Stimulated activated CD4-positive, alpha-beta T cell treated with anti-CD3 and anti-CD28 coated beads, Interleukin-1b, Interleukin-23, amount 100 ng/mL, for 1 hour (primary cell): Measurements from ENCODE around the gene FAM83G.

Source experiments
- DNase-seq, 2 donors: peaks; one replicate each; pipeline ENCODE4 v3.0.0-alpha.2; 2020; ENCODE audit warnings: low read depth in 2 of 2

The FAM83G gene

GRCh38 chr17:18987862-18988545 lies 16.6 kb downstream of the FAM83G start:
- DNase-seq: no peak

- DNase-seq: no peak
Measured at GRCh38 chr17:18987230-18987610, 17.3 kb downstream of the FAM83G start.

GRCh38 chr17:18986541-18987229 lies 17.9 kb downstream of the FAM83G start:
- no peak for DNase-seq

DNA sequence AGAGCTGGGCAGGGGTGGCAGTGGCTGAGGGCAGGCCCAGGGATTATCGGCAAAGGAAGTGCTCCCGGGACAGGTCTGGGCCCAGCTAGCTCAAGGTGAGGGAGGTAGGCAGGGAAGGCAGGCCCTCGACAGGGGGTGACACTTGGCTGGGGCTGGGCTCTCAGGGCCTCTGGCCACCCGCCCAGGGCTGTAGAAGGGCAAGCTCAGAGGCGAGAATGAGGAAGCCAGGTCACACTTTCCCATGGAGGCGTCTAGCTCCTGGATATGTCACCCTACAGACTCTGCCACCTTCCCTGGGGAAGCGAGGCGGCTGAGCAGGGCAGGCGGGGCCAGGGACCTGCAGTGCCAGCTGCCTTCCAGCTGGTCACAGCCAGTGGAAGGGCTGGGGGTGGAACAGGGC lies 19.1 kb downstream of the FAM83G start:
- DNase-seq: no peak

- no peak for DNase-seq
Measured at GRCh38 chr17:18984273-18985114, 20.1 kb downstream of the FAM83G start.

GRCh38 chr17:18981642-18982424 lies 22.7 kb downstream of the FAM83G start:
- no peak for DNase-seq

- no peak for DNase-seq
Measured at GRCh38 chr17:18981335-18981641, 23.3 kb downstream of the FAM83G start.

- DNase-seq: no peak
Measured at GRCh38 chr17:18980682-18981334, 23.8 kb downstream of the FAM83G start.

DNA sequence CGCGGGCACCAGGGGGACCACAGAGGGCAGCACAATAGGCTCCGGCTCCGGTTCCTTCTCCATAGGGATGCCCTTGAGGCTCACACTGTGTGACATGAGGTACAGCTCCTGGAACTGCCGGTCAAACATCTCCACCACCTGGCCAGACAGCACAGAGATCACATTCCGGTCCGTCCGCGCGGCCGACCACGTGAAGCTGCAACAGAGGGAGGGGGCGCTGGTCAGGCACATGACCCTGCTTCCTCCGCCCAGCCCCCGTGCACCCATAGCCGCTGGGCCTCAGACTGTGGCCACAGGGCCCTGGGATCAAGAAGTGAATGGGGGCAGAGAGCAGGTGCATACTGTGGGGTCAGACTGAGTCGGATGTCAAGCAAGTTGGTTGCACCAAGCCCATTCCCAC lies 25.9 kb downstream of the FAM83G start:
- no peak for DNase-seq

- no peak for DNase-seq
Measured at GRCh38 chr17:18978050-18978449, 26.5 kb downstream of the FAM83G start.

DNA sequence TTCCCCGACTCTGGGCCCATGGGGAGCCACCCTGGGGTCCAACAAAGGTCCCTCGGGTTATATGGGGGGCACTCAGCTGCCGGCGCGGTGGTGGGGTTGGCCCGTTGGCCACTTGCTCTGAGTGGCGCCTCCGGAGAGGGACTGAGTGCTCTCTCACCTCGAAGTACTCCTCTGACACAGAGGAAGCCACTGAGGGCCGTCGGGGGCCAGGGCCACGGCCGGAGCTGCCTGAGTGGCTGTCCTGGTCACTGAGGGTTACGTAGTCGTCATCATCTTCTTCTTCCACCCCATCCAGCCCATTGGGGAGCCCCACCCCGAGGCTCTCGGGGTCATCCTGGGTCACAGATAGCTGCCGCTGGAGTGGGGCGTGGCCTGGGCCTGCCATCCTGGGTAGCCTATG lies 26.9 kb downstream of the FAM83G start:
- DNase-seq: no peak

DNA sequence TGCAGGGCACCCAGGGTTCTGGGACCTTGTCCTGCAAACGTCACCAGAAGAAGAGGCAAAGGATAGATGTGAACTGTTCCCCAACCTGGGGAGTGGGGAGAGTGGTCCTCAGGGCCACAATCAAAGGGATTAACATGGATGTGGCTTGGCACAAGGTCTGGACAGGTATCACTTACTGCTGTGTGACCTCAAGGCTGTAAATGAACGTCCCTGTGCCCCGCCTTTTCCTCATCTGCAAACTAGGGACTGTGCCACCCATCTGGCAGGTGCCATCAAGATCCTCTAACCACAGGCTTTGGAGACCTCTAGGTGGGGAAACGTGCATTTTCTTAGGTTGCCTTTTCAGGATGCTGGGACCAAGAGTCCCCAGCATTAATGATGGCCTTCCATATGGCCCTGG lies 27.5 kb downstream of the FAM83G start:
- DNase-seq: no peak

DNA sequence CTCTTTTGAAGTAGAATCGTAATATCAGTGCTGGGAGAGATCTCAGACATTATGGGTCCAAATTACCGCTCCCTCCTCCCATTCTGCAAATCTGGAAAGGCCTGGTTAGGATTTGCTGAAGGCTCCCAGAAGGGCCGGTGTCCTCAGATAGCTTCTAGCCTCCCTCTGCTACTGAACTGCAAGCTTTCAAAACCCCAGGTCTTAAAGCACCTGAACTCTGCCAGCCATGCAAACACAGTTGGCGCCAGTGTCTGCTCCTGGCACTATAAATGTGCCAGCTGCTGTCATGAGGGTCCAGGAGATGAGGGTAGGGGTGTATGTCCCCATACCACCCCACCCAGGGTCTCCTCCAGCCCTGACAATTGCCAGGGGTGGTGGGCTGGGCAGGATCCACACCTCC lies 28.4 kb downstream of the FAM83G start:
- DNase-seq: no peak

GRCh38 chr17:18975597-18975996 lies 29.0 kb downstream of the FAM83G start:
- no peak for DNase-seq

DNA sequence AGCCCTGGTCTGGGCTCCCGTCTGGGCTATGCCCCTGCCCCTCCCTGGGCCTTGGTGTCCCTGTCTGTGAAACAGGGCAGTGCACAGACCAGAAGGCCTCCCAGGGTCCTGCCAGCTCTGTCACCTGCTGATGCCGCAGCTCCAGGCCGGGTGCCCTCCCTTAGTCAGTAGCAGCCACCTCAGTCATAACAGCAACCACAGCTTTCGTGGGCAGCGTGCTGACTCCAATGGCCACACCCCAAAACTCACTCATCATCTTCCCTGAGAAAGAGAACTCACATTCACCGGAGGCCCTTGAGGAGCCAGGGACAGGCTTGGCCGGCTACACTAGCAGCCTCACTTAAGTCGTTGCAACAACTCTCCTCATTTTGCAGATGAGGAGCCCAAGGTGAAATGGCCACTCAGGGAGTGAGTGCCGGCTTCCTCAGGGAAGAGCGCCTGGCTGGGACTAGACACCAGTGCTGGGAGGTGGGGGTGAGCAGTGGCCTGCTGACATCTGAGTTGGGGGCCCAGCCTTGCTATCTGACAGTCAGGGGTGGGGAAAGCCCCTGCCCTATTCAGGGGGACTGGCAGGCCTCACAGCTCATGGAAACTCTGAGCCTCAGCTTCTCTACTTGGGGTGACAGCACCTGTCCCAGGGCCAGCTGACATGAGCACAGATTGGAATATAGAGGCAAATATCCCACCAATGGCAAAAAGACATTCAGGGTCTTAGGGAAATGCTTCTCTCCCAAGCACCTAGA lies 30.0 kb downstream of the FAM83G start:
- DNase-seq: no peak

DNA sequence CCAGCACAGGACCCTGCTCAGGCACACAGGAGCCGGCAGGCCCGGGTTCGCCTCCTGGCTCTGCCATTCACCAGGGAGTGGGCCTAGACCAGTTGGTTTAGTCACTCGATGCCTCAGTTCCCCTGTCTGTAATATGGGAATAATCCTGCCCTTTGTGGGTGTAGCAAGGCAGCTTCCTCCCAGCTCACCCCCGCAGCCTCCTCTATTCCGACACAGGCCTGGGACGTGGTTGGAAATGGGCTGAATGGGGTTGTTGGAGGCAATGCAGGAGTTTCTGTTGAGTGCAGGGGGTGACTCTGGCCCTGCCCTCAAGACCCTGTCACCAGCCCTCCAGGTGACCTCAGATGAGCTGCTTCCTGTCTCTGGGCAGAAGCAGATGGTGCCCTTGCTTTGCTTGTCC lies 32.8 kb downstream of the FAM83G start:
- DNase-seq: no peak

DNA sequence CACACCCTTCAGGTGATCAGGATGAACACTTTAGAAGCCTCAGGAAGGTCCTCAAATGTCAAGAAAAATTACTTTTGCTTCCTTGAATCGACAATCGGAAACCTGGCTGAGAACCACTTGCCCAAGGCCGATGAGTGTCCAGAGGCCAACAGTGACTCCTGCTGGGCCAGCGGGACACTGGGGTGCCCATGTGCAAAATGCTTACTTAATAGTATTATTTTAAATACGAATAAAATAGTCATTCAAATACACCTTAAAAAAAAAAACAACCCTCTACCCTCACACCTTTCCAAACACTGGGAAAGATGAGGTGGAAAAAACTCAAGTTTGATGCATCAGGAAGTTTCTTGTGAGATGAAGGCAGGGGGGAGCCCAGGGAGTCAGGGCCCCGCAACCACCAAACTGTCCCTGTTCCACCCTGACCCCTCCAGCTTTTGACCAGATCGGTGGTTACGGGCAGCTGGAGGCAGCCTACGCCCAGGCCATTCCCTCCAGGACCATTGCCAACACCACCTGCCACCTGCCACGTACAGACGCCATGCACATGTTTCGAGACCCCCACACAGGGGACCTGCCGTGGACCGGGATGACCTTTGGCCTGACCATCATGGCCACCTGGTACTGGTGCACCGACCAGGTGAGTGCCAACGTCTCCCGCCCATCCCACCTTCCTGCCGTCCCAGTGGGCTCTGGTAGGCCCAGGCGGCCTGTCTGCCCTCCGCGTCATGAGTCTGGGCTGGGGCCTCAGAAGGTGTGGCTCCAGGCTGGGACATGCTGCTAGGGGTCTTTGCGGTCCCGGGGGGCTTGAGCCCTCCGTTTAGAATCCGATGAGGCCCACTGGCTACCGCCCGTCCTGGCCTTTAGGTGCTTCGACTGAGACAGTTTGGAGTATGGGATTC lies 33.7 kb downstream of the FAM83G start:
- no peak for DNase-seq

DNA sequence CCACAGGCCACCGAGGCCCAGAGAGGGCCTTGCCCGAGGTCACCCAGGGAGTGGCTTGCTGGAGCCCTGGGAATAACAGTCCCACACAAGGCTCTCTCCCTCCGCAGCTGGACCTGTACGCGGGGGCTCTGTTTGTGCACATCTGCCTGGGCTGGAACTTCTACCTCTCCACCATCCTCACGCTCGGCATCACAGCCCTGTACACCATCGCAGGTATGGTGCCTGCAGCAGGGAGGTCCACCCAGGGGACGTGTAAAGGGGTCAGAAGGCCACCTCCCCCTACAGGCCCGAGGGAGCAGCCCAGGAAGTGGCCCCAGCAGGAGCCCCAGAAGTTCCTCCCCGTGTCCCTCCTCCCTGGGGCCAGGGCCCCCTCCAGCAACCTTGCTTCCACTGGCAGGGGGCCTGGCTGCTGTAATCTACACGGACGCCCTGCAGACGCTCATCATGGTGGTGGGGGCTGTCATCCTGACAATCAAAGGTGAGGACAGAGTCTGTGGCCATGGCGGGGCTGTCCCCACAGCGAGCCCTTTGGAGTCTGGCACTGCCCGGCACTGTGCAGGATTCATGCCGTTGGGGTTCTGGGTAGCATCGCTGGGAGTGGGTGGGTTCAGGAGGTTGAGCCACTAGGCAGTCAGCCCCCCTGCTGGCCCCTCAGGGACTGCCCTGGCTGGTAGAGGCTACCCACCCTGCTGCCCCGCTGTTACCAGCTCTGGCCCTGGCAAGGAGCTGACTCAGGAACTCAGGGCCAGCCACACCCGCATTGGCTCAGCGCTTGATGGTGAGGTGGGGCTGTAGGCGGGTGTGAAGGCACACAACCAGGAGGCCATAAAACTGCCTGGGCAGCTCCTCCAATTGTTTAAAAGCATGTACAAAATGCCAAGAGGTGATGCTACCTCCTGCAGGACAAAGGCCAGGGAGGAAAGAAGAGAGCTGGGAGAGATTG lies 35.3 kb downstream of the FAM83G start:
- DNase-seq: no peak

GRCh38 chr17:18968345-18968744 lies 36.2 kb downstream of the FAM83G start:
- no peak for DNase-seq
